Cardiac fibroblast (primary cell): ENCODE data around the gene ENG.

Experiments used
- DNase-seq, 2 donors: peaks; one replicate each; pipeline versions ENCODE4 v3.0.0 to v3.0.0-alpha.2; 2010; ENCODE audit warnings: low read depth in 2 of 2
- H3K4me3 ChIP-seq, 2 donors: replicated peaks in 1 of 2; 1 replicate in 1 of 2; 2 replicates in 1 of 2; pipeline ENCODE4 v1.5.1; 2011; ENCODE audit warnings: low read depth in 2 of 2, low read length in 2 of 2, mild to moderate bottlenecking in 2 of 2, moderate library complexity in 1 of 2
- TF ChIP-seq, protein P1 (sequence below): IDR thresholded peaks from one replicate; pipeline ENCODE4 v1.5.1; 2011; ENCODE audit warnings: low read depth, mild to moderate bottlenecking, low read length, inconsistent platforms

ENG gene

DNA sequence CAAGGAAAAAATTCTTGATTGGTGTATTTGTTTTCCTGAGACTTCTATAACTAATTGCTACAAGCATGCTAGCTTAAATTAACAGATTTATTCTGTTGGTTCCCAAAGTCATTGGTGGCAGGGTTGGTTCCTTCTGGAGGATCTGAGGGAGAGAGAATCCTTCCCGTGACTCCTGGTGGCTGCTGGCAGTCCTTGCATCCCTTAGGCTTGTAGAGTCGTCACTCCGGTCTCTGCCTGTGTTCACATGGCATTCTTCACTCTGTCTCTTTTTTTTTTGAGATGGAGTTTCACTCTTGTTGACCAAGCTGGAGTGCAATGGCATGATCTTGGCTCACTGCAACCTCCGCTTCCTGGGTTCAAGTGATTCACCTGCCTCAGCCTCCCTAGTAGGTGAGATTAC, 63.4 kb downstream of the ENG start:
- no peak for DNase-seq
- TF ChIP-seq, protein P1, sequence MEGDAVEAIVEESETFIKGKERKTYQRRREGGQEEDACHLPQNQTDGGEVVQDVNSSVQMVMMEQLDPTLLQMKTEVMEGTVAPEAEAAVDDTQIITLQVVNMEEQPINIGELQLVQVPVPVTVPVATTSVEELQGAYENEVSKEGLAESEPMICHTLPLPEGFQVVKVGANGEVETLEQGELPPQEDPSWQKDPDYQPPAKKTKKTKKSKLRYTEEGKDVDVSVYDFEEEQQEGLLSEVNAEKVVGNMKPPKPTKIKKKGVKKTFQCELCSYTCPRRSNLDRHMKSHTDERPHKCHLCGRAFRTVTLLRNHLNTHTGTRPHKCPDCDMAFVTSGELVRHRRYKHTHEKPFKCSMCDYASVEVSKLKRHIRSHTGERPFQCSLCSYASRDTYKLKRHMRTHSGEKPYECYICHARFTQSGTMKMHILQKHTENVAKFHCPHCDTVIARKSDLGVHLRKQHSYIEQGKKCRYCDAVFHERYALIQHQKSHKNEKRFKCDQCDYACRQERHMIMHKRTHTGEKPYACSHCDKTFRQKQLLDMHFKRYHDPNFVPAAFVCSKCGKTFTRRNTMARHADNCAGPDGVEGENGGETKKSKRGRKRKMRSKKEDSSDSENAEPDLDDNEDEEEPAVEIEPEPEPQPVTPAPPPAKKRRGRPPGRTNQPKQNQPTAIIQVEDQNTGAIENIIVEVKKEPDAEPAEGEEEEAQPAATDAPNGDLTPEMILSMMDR: no peak
- no peak overlapping the region for H3K4me3 ChIP-seq

DNA sequence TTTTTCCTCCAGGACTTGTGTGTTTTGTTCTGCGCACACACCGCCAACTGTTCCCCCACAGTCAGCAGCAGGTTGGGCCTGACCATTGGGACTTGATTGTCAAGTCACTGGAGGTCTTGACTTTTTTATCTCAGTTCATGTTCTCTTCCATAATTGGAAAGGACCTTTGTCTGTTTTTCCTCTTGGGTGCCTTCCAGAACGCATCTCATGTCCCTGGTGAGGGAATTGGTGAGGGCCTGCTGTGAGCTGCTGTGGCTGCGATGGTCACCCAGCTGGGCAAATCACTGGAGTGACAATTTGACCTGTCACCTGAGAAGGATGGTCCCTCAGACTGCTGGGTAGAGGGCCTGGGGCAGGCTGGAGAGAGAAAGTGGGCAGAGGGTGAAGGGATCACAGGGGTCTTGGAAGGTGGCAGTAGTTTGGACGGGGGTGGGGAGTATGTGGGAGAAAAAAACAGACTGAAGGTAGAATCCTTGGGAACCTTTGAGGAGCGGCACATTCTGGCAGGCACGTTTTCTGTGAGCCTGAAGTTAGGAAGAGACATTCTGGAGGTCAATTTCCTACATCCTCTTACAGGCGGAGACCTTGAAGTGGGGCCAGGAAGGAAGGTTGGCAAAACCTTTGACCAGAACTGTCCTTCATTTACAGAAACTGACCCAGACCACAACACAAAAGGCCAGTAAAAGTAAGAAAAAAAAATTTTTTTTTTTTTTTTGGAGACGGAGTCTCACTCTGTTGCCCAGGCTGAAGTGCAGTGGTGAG, 64.2 kb downstream of the ENG start:
- H3K4me3 ChIP-seq: no peak overlapping the region
- TF ChIP-seq, protein P1: no peak
- no peak for DNase-seq

DNA sequence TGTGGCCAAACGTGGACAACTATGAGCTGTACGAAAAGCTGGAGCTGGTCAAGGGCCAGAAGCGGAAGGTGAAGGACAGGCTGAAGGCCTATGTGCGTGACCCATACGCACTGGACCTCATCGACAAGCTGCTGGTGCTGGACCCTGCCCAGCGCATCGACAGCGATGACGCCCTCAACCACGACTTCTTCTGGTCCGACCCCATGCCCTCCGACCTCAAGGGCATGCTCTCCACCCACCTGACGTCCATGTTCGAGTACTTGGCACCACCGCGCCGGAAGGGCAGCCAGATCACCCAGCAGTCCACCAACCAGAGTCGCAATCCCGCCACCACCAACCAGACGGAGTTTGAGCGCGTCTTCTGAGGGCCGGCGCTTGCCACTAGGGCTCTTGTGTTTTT, 65.3 kb downstream of the ENG start:
- H3K4me3 ChIP-seq: no peak overlapping the region
- no peak for DNase-seq
- TF ChIP-seq, protein P1: no peak

DNA sequence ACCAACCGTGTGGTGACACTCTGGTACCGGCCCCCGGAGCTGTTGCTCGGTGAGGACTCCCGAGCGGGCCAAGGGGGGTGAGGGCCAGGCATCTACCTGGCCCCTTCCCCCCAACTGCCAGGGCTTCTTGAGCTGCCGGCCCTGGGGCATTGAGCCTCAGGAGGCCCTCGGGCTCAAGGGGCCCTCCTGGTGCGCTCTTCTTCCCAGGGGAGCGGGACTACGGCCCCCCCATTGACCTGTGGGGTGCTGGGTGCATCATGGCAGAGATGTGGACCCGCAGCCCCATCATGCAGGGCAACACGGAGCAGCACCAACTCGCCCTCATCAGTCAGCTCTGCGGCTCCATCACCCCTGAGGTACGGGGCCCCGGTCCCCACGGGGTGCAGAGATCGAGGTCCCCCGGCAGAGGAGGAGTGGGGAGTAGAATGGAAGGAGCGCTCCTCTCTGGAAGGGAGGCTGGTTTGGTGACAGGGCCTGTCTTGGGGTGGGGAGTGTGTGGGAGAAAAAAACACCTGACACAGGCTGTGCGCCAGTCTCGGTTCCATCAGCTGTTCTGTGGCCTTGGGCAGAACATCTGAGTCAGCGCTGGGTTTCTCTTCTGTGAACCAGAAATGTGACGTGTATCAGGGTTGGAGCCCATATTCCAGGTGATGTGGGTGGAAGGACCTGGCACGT, 66.0 kb downstream of the ENG start:
- DNase-seq: no peak
- TF ChIP-seq, protein P1: no peak
- H3K4me3 ChIP-seq: no peak overlapping the region

DNA sequence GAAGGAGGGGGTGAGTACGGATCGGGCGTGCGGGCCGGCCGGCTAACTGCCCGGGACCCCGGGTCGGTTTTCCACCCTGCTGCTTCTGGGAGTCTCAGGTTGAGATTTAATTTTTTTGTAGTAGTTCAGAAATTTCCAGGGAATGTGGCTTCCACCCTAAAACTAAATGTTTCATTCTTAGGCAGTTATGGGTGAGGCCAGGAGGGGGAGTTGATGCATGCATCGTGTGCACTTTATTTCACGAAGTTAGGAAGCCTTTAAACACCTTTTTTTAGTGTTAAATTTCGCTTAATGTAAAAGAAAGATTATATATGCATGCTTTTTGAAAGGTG, 67.7 kb downstream of the ENG start:
- TF ChIP-seq, protein P1: peak; percentile 54
- H3K4me3 ChIP-seq: peak overlapping the region; percentile 90 to 93
- peak; percentile 41 to 45 for DNase-seq

DNA sequence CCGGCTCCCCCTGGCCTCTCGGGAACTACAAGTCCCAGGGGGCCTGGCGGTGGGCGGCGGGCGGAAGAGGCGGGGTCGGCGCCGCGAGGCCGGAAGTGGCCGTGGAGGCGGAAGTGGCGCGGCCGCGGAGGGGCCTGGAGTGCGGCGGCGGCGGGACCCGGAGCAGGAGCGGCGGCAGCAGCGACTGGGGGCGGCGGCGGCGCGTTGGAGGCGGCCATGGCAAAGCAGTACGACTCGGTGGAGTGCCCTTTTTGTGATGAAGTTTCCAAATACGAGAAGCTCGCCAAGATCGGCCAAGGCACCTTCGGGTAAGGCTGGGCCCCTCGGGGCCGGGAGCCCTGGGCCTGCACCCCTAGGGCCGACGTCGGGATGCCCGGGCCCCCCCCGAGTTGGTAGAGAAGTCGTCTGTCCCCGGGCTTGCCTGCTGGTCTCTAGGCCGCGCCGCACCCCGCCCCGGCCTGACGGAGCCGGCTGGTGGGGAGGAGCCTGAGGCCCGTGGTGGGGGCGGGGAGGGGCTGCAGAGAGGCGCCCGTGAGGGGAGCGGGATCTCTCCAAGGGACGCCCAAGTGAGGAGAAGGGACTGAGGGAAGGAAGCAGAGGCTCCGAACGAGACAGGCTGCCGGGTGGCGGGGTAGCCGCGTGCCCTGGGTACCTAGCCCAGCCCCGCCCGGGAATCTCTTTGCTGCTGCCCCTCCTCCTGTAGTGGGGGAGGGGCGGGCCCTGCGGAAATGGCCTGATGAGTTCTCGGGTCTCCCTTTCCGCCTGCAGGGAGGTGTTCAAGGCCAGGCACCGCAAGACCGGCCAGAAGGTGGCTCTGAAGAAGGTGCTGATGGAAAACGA, 68.3 kb downstream of the ENG start, which contains the start of gene CDK9:
Gene CDK9, plus strand, starts transcription at position 102 of the 840 bp plus-strand sequence. Its CDS starts 115 bp downstream, at position 217.
- TF ChIP-seq, protein P1: no peak
- H3K4me3 ChIP-seq: peak within 1 kb of the TSS; percentile 90 to 93
- DNase-seq: peak; percentile 90 to 94
